ENCODE measurements around the gene PLCL2.
A peak's percentile ranks its signal among the peaks of the same experiment; 100 is the strongest.

The PLCL2 gene

GRCh38 chr3:16838561-16838960 is 46.2 kb upstream of the PLCL2 start:
- no peak overlapping the region for H3K4me3 ChIP-seq (ENCODE audit: low read length)
- peaks cover 6% of the 10 kb centered on the region; the same call in 1 of the 2 replicates for H3K27me3 ChIP-seq (ENCODE audit: low read depth, low read length)
- no peaks in the 10 kb centered on the region for H4K20me1 ChIP-seq (ENCODE audit: insufficient read depth, low read length)
- H2AFZ ChIP-seq (ENCODE audit: low read depth, low read length) = 0 out of 2 replicates have a peak overlapping the region, but pooled peaks have one; percentile 2
- TF ChIP-seq EZH2phosphoT487 (IDR thresholded peaks at IDR 0.05; ENCODE audit: low read depth) (no peak), CTCF (IDR thresholded peaks at IDR 0.05; ENCODE audit: low read depth, low read length) (no peak)
- H3K79me2 ChIP-seq (ENCODE audit: low read length) = no peaks in the 10 kb centered on the region
- no peak overlapping the region for H3K4me2 ChIP-seq (ENCODE audit: low read length)
- no peak overlapping the region for H3K27ac ChIP-seq (ENCODE audit: low read length)
- H3K9me3 ChIP-seq (ENCODE audit: insufficient read depth, low read length) = no peaks in the 10 kb centered on the region
- no peak overlapping the region for H3K9ac ChIP-seq (ENCODE audit: low read length)
- no peaks in the 10 kb centered on the region for H3K36me3 ChIP-seq (replicated peaks; ENCODE audit: low read depth, low read length)
- peaks cover 46% of the 10 kb centered on the region for H3K4me1 ChIP-seq (ENCODE audit: low read length)

GRCh38 chr3:16839271-16840100 is 45.3 kb upstream of the PLCL2 start:
- Histone ChIP-seq H3K27ac (ENCODE audit: low read length) (no peak overlapping the region), H3K9ac (ENCODE audit: low read length) (no peak overlapping the region), H3K4me2 (ENCODE audit: low read length) (no peak overlapping the region), H3K9me3 (ENCODE audit: insufficient read depth, low read length) (no peaks in the 10 kb centered on the region), H3K4me3 (ENCODE audit: low read length) (no peak overlapping the region), H3K36me3 (replicated peaks; ENCODE audit: low read depth, low read length) (no peaks in the 10 kb centered on the region), H2AFZ (ENCODE audit: low read depth, low read length) (no peak overlapping the region), H4K20me1 (ENCODE audit: insufficient read depth, low read length) (no peaks in the 10 kb centered on the region), H3K27me3 (ENCODE audit: low read depth, low read length) (no peaks in the 10 kb centered on the region), H3K79me2 (ENCODE audit: low read length) (no peaks in the 10 kb centered on the region), H3K4me1 (ENCODE audit: low read length) (peaks cover 50% of the 10 kb centered on the region)
- TF ChIP-seq EZH2phosphoT487 (IDR thresholded peaks at IDR 0.05; ENCODE audit: low read depth) (no peak), CTCF (IDR thresholded peaks at IDR 0.05; ENCODE audit: low read depth, low read length) (no peak)

GRCh38 chr3:16840101-16840424 is 44.7 kb upstream of the PLCL2 start:
- Histone ChIP-seq H3K27me3 (ENCODE audit: low read depth, low read length) (no peaks in the 10 kb centered on the region), H3K4me2 (ENCODE audit: low read length) (no peak overlapping the region), H3K79me2 (ENCODE audit: low read length) (no peaks in the 10 kb centered on the region), H3K4me3 (ENCODE audit: low read length) (no peak overlapping the region), H3K36me3 (replicated peaks; ENCODE audit: low read depth, low read length) (no peaks in the 10 kb centered on the region), H3K4me1 (ENCODE audit: low read length) (peaks cover 50% of the 10 kb centered on the region), H3K9ac (ENCODE audit: low read length) (no peak overlapping the region), H2AFZ (ENCODE audit: low read depth, low read length) (no peak overlapping the region), H3K9me3 (ENCODE audit: insufficient read depth, low read length) (no peaks in the 10 kb centered on the region), H4K20me1 (ENCODE audit: insufficient read depth, low read length) (no peaks in the 10 kb centered on the region), H3K27ac (ENCODE audit: low read length) (no peak overlapping the region)
- TF ChIP-seq EZH2phosphoT487 (IDR thresholded peaks at IDR 0.05; ENCODE audit: low read depth) (no peak), CTCF (IDR thresholded peaks at IDR 0.05; ENCODE audit: low read depth, low read length) (no peak)

- H3K36me3 ChIP-seq (replicated peaks; ENCODE audit: low read depth, low read length) = no peaks in the 10 kb centered on the region
- peak overlapping the region; percentile 89 for H3K4me2 ChIP-seq (ENCODE audit: low read length)
These were observed 43.6 kb upstream of the PLCL2 start for GRCh38 chr3:16841041-16841753.

More at GRCh38 chr3:16841041-16841753, 43.6 kb upstream of the PLCL2 start:
- no peaks in the 10 kb centered on the region for H3K9me3 ChIP-seq (ENCODE audit: insufficient read depth, low read length)
- no peaks in the 10 kb centered on the region for H4K20me1 ChIP-seq (ENCODE audit: insufficient read depth, low read length)
- H3K27me3 ChIP-seq (ENCODE audit: low read depth, low read length) = no peaks in the 10 kb centered on the region
- H3K79me2 ChIP-seq (ENCODE audit: low read length) = no peaks in the 10 kb centered on the region
- peak overlapping the region; percentile 75 for H3K4me3 ChIP-seq (ENCODE audit: low read length)
- H3K27ac ChIP-seq (ENCODE audit: low read length) = peak overlapping the region; percentile 95
- TF ChIP-seq CTCF (IDR thresholded peaks at IDR 0.05; ENCODE audit: low read depth, low read length) (no peak), EZH2phosphoT487 (IDR thresholded peaks at IDR 0.05; ENCODE audit: low read depth) (no peak)
- peak overlapping the region; percentile 70 for H3K9ac ChIP-seq (ENCODE audit: low read length)
- H2AFZ ChIP-seq (ENCODE audit: low read depth, low read length) = peak overlapping the region; percentile 81
- peaks cover 50% of the 10 kb centered on the region for H3K4me1 ChIP-seq (ENCODE audit: low read length)
